Tibial nerve (tissue), 4 donors: ENCODE results near the gene STRBP. TPM values are rescaled to one million over a fixed set of nuclear protein-coding genes. Genes with fewer than 3 reads are reported as not detected.

Experiments used
- DNase-seq, 2 donors: peaks; one replicate each; pipeline ENCODE4 v3.0.0-alpha.2; 2019; ENCODE audit warnings: low spot score in 2 of 2
- H3K27ac ChIP-seq, 4 donors: fragments of 200-600 bp; sonication (generic) in 3 of 4; one replicate each; pipeline ENCODE4 v1.5.1; 2017 to 2019; ENCODE audit warnings: mild to moderate bottlenecking in 1 of 4
- H3K27me3 ChIP-seq, 2 donors: fragments of 200-600 bp; sonication (generic) in 1 of 2; one replicate each; pipeline versions ENCODE4 v1.5.1 to v1.6.0; 2017 to 2019
- H3K36me3 ChIP-seq, 3 donors: fragments of 200-600 bp; sonication (generic); one replicate each; pipeline ENCODE4 v1.5.1; 2018 to 2019
- H3K4me1 ChIP-seq, 4 donors: fragments of 200-600 bp; sonication (generic) in 3 of 4; one replicate each; pipeline ENCODE4 v1.5.1; 2017 to 2019
- H3K4me3 ChIP-seq, 4 donors: fragments of 200-600 bp; sonication (generic) in 3 of 4; one replicate each; pipeline ENCODE4 v1.5.1; 2017 to 2019; ENCODE audit warnings: mild to moderate bottlenecking in 1 of 4, moderate library complexity in 1 of 4
- H3K9me3 ChIP-seq, 4 donors: fragments of 200-600 bp; sonication (generic) in 3 of 4; one replicate each; pipeline ENCODE4 v1.5.1; 2017 to 2019
- EP300 ChIP-seq, 2 donors: sonication (generic); formaldehyde crosslinking; IDR thresholded peaks; one replicate each; pipeline ENCODE4 v1.6.1; 2017; ENCODE audit warnings: antibody characterized with exemption in 2 of 2, mild to moderate bottlenecking in 1 of 2
- POLR2A ChIP-seq, 2 donors: fragments of 450-650 bp; IDR thresholded peaks; one replicate each; pipeline ENCODE4 v1.6.1; 2017; ENCODE audit warnings: antibody characterized with exemption in 2 of 2, mild to moderate bottlenecking in 2 of 2, moderate library complexity in 2 of 2
- WGBS, 2 donors: methylation state at CpG; one replicate each; pipeline ENCODE4 v1.1.5; 2018; 5-methylcytosine and 5-hydroxymethylcytosine counted together
- total RNA-seq, 4 donors: library from RNA; depleted of rRNA; stranded (reverse); fragments of >200 nt; gene quantifications; one replicate each; pipeline ENCODE4 v1.1.0, GENCODE V29; 2016
- TF ChIP-seq, protein P1 (sequence below), 5 experiments: fragments of 200-600 bp in 3 of 5; fragments of 450-650 bp in 2 of 5; sonication (generic) in 3 of 5; IDR thresholded peaks; one replicate each; pipeline ENCODE4 v1.5.1; 2016 to 2019; ENCODE audit warnings: antibody characterized with exemption in 5 of 5, mild to moderate bottlenecking in 3 of 5, moderate library complexity in 2 of 5

The STRBP gene
- total RNA-seq, 4 donors from 2014 or later: 3.5 to 20.4 (median 4.9) TPM

GRCh38 chr9:123093141-123093540, 175.2 kb downstream of the STRBP start:
- TF ChIP-seq EP300 (IDR thresholded peaks at IDR 0.05) (no peak), POLR2A (IDR thresholded peaks at IDR 0.05) (no peak)
- TF ChIP-seq, protein P1, sequence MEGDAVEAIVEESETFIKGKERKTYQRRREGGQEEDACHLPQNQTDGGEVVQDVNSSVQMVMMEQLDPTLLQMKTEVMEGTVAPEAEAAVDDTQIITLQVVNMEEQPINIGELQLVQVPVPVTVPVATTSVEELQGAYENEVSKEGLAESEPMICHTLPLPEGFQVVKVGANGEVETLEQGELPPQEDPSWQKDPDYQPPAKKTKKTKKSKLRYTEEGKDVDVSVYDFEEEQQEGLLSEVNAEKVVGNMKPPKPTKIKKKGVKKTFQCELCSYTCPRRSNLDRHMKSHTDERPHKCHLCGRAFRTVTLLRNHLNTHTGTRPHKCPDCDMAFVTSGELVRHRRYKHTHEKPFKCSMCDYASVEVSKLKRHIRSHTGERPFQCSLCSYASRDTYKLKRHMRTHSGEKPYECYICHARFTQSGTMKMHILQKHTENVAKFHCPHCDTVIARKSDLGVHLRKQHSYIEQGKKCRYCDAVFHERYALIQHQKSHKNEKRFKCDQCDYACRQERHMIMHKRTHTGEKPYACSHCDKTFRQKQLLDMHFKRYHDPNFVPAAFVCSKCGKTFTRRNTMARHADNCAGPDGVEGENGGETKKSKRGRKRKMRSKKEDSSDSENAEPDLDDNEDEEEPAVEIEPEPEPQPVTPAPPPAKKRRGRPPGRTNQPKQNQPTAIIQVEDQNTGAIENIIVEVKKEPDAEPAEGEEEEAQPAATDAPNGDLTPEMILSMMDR (IDR thresholded peaks at IDR 0.05): no peak
- Histone ChIP-seq H3K27ac (no peak overlapping the region), H3K9me3 (no peaks in the 10 kb centered on the region), H3K27me3 (no peaks in the 10 kb centered on the region), H3K4me3 (no peak overlapping the region), H3K4me1 (no peaks in the 10 kb centered on the region), H3K36me3 (peaks cover 4 to 90% (median 5%) of the 10 kb centered on the region in 3 donors)
- 89 to 91% methylated on average over 3 of the region's 3 CpGs for WGBS, 2 donors
- no peak for DNase-seq

DNA sequence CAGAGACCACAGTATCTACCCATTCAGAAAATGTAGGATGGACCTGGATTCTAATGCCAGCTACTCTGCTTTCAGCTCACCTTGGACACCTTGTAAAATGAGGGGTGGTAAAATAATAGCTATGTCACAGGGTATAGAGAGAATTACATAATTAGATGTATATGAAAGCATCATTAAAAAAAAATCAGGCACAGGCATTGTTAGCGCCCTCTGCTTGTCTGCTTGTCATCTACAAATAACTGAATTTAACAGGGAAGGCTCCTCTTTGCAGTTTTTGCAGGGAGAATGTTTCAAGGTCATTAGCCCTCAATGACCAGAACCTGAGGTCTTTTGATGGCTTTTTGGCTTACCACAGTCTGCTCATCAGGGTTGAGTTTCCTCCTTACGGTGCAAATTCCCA, 176.9 kb downstream of the STRBP start:
- Histone ChIP-seq H3K27me3 (no peaks in the 10 kb centered on the region), H3K27ac (no peak overlapping the region), H3K4me3 (no peak overlapping the region), H3K36me3 (peaks cover 0 to 89% (median 4%) of the 10 kb centered on the region in 3 donors), H3K4me1 (no peaks in the 10 kb centered on the region), H3K9me3 (no peaks in the 10 kb centered on the region)
- whole genome bisulfite sequencing, 2 donors: 81 to 84% methylated on average over 2 of the region's 2 CpGs
- TF ChIP-seq, protein P1 (IDR thresholded peaks at IDR 0.05): no peak
- TF ChIP-seq EP300 (IDR thresholded peaks at IDR 0.05): no peak
- TF ChIP-seq POLR2A (IDR thresholded peaks at IDR 0.05): no peak
- no peak for DNase-seq

GRCh38 chr9:123090956-123091355, 177.4 kb downstream of the STRBP start:
- Histone ChIP-seq H3K9me3 (no peaks in the 10 kb centered on the region), H3K27ac (no peak overlapping the region), H3K36me3 (peaks cover 0 to 89% (median 4%) of the 10 kb centered on the region in 3 donors), H3K4me1 (no peaks in the 10 kb centered on the region), H3K4me3 (no peak overlapping the region), H3K27me3 (no peaks in the 10 kb centered on the region)
- no peak for DNase-seq
- no peak for TF ChIP-seq EP300 (IDR thresholded peaks at IDR 0.05)
- TF ChIP-seq POLR2A (IDR thresholded peaks at IDR 0.05): no peak
- TF ChIP-seq, protein P1 (IDR thresholded peaks at IDR 0.05): no peak
- 90 to 92% methylated on average over 2 of the region's 2 CpGs for WGBS, 2 donors

DNA sequence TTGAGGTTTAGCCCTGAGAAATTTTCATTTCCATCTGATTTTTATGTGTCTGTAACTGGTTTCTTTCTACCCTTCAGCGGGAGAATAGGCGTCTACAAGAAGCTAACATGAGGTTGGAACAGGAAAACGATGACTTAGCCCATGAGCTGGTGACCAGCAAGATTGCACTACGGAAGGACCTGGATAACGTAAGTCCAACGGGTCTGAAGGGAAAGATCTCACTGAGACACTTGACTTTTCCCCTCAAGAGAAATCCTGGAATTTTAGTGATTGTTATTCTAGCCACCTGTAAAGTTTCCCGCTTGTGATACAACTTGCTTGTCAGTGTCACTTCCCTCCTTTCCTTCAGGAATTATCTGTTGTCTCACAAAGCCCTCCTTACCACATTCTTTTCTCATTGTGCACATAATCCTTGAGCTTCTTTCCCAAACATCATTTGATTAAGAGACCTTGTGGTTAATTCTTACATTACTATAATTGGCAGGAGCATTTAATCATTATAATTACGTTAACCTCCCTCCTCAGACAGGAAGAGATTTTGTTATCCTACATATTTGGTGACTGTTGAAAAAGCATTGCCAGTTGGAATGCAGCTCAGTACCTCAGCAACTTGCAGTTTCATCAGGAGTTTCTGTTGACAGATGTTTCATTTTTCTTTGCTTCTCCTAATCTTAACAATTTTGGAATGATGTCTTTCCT, 178.0 kb downstream of the STRBP start:
- H3K27ac ChIP-seq: no peak overlapping the region
- no peaks in the 10 kb centered on the region for H3K4me1 ChIP-seq
- TF ChIP-seq POLR2A (IDR thresholded peaks at IDR 0.05): no peak
- TF ChIP-seq EP300 (IDR thresholded peaks at IDR 0.05): no peak
- TF ChIP-seq, protein P1 (IDR thresholded peaks at IDR 0.05): no peak
- H3K9me3 ChIP-seq: no peaks in the 10 kb centered on the region
- DNase-seq: no peak
- no peaks in the 10 kb centered on the region for H3K27me3 ChIP-seq
- H3K4me3 ChIP-seq: no peak overlapping the region
- H3K36me3 ChIP-seq: peaks cover 0 to 87% (median 4%) of the 10 kb centered on the region in 3 donors
- WGBS, 2 donors: 89 to 91% methylated on average over 8 of the region's 8 CpGs

- WGBS, 2 donors: 94 to 97% methylated on average over 5 of the region's 5 CpGs
- TF ChIP-seq, protein P1 (IDR thresholded peaks at IDR 0.05): no peak
- TF ChIP-seq EP300 (IDR thresholded peaks at IDR 0.05) (no peak), POLR2A (IDR thresholded peaks at IDR 0.05) (no peak)
- peaks cover 0 to 90% (median 4%) of the 10 kb centered on the region in 3 donors for H3K36me3 ChIP-seq
Measured at GRCh38 chr9:123089790-123090189, 178.6 kb downstream of the STRBP start.

More at GRCh38 chr9:123089790-123090189, 178.6 kb downstream of the STRBP start:
- Histone ChIP-seq H3K9me3 (no peaks in the 10 kb centered on the region), H3K27ac (no peak overlapping the region), H3K4me1 (no peaks in the 10 kb centered on the region), H3K4me3 (no peak overlapping the region), H3K27me3 (no peaks in the 10 kb centered on the region)
- no peak for DNase-seq
